Measurements from ENCODE around the gene RPL37A. TPM values are rescaled to one million over a fixed set of nuclear protein-coding genes. Genes with fewer than 3 reads are reported as not detected.

Gene RPL37A
- 3,180 TPM for total RNA-seq

GRCh38 chr2:216498379-216499352 is at the start of gene RPL37A:
RPL37A (plus strand) TSS chr2:216498844; CDS start chr2:216498875, 31 bp downstream.
- DNase-seq: peak; percentile 95

DNA sequence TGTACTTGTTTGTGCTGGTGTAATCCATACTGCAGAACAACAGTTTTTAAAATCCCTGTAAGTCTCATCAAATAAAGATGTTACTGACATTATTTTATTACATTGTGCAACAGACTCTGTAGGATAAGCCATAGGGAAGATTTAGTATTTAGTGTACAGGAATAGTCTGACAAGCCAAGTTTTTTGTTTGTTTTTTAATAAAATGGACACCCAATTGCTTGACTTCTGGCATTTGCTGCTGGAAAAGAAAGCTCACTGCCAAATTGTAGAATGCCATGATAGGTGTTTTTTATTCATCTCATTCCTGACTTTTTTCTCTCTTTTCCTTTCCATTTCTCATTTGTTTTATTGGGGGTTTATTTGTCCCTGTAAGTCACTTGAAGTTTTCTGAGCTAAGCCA is 48.3 kb upstream of the RPL37A start:
- DNase-seq: no peak

GRCh38 chr2:216450784-216451183 is 47.9 kb upstream of the RPL37A start:
- no peak for DNase-seq

DNA sequence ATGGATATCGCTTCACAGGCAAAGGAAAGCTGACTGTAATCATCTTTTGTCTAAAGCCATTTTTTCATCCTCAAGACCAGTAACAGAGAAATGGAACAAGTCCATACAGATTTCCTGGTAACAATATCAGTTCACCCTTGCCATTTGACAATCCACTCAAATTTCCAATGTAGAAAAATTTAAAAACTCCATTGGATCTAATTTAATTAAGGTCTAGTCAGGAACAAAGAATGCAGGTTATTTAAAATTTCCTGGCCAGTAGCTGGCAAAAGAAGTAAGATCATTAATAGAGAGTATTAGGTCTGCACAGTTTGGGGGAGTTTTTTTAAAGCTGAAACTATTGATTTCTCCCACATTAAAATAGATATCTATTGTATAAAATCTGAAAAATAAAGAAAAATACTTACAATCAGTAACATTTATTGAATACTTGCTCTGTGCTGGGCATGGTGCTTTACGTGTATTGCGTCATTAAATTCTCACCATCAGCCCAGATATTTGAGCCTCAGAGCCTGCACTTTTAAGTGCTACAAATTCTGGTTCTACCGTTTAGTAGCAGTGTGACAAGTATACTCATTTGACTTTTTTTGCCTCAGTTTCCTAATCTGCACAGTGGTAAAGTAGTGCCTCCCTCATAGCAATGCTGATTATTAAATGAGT is 44.6 kb upstream of the RPL37A start:
- no peak for DNase-seq

- no peak for DNase-seq
Observed at GRCh38 chr2:216463148-216463547, 35.5 kb upstream of the RPL37A start.

DNA sequence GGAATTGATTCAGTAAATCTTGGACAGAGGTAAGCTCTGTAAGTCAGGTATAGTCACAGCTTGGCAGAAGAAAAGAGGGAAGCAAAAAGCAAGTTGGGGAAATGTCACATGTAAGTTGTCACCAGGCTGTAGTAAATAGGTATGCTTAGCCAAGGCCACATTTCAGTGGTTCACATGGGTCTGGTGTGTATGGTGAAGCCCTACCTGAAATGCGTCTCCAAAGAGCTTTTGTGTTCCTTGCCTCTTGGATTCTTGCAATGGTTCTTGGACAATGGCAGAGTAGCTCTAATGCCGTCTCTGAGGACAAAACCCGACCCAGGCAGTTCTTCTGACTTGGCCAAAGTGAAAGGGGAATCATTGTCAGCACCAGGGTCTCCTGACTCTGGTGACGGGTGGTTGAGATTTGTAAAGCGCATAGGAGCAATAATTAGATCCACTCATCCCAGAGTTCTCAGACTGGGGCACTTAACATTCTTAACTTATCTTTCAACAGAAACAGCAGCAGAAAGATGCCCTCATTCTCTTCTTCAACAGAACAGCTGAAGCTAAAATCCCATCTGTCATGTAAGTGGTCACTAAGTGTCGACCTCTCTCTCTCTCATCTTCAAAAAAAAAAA is 34.4 kb upstream of the RPL37A start:
- no peak for DNase-seq

DNA sequence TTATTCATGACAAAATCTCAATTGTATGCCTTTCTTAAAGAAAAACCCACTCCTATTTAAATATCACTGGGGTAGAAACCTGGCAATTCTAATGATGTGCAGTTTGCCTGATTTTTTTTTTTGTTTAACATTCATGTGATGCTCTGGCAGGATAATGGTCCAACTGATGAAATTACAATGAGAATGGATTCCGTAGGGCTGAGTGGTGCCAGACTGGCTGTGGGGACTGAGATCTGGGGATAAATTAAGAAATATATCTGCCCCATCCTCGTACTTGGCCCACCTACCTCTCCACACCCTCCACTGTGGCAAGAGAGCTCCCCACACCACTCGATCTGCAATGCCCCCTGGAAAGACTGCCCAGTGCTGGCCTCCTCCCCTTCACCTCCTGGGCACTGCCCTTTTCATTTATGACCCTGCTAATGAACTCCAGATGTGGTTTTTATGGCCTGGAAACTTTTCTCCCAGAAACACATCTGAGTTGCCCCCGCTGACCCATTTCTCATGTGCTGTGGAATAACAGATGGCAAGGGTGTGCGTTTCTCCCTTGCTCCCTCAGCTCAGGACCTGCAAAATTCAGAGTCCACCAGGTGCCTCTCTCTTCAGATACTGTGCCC is 33.0 kb upstream of the RPL37A start:
- DNase-seq: no peak

DNA sequence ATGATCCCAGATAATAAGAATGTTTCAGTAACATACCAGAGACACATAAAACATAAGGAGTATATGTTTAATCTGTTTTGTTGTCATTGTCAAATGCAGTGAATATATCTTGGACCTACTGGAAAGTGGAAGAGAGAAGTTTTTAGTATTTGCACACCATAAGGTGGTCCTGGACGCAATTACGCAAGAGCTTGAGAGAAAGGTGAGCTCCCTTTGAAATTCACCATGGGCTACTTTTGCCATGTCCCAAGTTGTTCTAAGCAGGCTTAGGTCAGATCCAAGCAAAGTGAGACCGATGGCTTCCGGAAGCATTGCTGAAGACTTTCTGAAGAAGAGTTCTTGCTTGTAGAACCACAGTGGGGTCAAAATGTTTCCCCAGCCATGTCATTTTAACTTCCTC is 30.8 kb upstream of the RPL37A start:
- DNase-seq: no peak

- no peak for DNase-seq
Observed at GRCh38 chr2:216469661-216470060, 29.0 kb upstream of the RPL37A start.

DNA sequence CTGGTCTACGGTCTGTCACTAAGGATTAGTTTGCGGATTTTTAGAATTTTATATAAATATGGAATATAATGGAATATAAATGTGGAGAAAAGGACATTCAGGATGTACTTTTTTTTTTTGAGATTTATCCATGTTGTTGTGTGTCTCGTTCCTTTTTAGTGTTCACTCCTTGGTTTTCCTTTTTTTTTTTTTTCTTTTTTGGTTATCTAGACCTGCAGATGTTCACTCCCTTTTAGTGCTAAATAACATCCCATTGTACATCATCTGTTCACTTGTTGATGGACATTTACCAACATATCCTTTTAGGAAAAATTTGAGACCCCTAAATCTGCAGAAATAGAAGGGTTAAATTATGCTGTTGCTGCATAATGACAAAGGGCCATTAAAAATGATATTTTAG is 25.5 kb upstream of the RPL37A start:
- DNase-seq: no peak

- DNase-seq: no peak
Observed at GRCh38 chr2:216474925-216475670, 23.5 kb upstream of the RPL37A start.

- no peak for DNase-seq
Observed at GRCh38 chr2:216475767-216476166, 22.9 kb upstream of the RPL37A start.

DNA sequence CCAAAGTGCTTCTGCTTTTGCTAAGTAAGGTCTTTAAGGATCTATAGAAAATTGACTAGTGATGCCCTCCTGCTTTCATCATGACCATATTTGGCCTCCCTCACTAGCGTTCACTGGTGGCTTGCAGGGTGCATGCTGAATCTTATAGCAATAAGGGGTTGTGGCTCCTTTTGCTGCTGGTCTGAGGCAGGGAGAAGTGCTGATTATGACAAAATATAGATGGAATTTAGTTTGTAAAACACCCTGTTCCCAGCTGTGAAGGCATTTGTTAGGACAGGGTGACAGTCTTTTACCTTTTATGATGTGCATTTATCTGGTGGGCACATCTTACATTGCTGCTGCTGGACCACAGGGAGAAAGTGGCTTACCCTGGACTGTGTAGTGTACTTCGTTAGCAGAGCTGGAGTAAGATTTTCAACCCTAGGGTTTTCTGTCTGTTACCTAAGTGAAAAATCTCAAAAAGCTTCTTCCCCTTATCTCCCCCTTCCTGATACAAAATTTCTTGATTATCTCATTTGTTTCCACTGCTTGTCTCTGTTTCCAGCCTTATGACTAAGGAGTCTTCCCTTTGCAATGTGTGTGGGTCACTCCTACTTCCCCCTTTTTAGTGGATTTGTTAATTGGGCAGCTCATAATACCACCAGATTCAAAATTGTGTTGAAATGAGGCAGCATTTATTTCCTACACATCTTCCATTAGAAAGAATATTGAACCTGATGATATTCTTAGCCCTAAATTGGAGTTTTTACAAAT is 21.2 kb upstream of the RPL37A start:
- DNase-seq: no peak

DNA sequence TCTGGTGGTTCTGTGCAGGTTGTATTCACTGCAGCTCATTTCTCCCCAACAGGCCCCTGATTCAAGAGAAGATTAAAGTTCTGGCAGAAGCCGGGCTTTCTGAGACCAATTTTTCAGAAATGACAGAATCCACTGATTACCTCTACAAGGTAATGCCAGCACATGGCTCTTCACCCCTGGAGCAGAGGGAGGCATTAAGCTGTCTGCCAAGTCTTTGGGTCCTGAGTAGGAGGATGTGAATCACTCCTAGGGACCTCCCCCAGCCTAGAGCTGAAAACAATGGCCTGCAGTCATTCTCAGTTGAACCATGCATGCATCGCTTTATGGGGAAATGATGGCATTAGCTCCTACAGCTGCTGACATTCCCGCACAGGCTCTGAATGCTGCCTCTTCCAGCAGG is 20.5 kb upstream of the RPL37A start:
- DNase-seq: peak; percentile 27

DNA sequence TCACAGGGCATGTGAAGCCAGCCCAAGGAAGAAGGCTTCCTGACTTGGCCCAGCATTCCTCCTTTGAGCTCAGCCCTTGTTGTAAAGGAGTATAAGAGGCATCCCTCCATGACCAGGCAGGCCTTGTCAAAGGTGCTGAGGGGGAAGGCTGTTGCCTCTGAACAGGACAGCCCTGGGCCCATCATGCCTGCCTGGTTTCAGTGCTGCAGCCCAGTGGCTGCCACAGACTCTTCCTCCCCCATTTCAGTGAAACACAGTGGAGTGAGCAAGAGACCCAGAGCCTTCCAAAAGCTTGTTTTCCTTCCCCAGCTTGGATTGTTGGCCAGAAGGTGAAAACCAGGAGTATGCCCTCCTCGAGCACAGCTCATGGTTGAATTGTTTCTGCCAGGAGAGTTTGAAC is 19.9 kb upstream of the RPL37A start:
- no peak for DNase-seq

DNA sequence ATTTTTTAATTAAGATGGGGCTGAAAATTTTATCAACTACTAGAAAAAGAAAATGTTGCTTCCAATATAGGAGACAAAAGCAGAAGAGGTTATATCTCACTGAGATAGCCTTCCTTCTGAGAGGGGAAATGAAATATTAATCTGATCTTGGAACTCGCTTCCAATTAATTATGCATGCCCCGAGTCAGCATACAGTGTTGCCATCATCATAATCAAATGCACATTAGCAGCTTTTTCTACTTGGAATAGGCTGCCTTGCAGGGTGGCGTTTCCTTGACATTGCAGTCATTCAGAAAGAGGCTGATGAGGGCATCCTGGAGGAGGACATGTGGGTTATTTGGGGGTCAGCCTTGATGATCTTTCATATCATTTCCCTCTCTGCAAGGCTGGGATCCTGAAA is 18.4 kb upstream of the RPL37A start:
- DNase-seq: no peak

DNA sequence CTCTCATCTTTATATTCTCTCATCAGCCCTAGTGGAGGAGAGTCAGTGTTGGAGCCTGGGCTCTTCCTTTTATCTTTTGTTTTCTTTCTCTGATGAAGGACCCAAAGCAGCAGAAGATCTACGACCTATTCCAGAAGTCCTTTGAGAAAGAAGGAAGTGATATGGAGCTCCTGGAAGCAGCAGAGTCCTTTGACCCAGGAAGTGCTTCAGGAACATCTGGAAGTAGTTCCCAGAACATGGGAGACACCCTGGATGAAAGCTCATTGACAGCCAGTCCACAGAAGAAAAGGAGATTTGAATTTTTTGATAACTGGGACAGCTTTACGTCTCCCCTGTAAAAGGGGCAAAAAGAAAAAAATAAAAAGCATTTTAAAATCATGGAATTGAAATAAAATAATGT is 16.0 kb upstream of the RPL37A start:
- DNase-seq: no peak

DNA sequence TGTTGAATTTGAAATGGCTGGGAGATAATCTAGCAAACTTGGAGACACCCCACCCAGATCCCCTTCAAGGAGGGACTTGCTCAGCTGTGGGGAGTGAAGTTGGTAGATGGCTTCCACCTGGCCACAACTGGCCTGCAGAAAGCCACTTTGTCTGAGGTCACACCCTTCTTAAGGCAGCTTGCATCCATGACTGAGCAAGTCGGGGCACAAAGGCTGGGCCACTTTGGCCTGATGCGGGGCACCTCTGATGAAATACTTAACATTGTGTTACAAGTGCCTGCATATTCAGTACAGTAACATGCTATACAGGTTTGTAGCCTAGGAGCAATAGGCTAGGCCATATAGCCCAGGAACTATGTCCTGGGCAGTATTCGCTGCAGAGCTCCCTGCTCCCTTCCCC is 13.4 kb upstream of the RPL37A start:
- DNase-seq: no peak

- no peak for DNase-seq
Observed at GRCh38 chr2:216485745-216486144, 12.9 kb upstream of the RPL37A start.

DNA sequence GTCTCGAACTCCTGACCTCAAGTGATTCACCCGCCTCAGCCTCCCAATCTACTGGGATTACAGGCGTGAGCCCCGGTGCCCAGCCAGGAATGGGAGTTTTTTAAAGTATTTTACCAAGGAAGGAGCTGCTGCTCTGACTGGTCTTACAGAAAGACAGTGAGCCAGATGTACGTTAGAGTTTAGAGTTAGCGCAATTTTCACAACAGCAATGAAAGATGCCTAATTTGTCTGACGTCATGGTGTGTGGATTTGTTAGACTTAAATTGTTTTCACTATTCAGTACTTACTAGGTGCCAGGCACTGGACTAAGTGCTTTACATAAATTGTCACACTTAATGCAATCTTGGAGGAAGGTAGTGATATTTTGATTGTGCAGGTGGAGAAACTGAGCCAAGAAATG is 12.4 kb upstream of the RPL37A start:
- no peak for DNase-seq

GRCh38 chr2:216486708-216487107 is 11.9 kb upstream of the RPL37A start:
- DNase-seq: no peak
